ENCODE results near the gene GJC1. TPM values are rescaled to one million over a fixed set of nuclear protein-coding genes. Genes with fewer than 3 reads are reported as not detected.

Gene GJC1
- polyA plus RNA-seq, 2 of the 4 experiments (the other 2 are of a cell fraction): 21.2 to 22.1 TPM

DNA sequence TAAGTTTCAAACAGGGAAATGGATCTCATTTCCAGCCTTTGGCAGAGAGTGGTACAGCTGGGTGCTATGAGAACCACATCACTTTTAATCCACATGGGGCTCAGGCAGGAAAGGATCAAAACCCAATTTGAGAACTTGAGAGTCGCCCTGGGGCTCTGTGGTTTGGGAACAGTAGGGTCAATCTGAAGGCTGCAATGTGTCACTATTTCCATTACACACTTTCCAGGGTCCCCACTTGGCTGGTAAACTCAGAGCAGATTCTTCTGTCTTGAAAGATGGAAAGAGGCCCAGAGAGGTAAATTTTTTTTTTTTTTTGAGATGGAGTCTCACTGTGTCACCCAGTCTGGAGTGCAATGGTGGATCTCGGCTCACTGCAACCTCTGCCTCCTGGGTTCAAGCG is 10.8 kb upstream of the GJC1 start:
- H3K4me2 ChIP-seq: no peak overlapping the region
- DNase-seq (ENCODE audit: low read depth in 1 of 2, low spot score in 1 of 2) (no peak), ATAC-seq (peak; percentile 13 to 40; a peak in 3 of 6 replicates), FAIRE-seq (no peak)
- H3K4me1 ChIP-seq: no peaks in the 10 kb centered on the region
- 87% methylated on average over 3 of the region's 3 CpGs for WGBS (ENCODE audit: missing lambda C conversion rate)
- no peak overlapping the region for H3K27ac ChIP-seq
- CTCF ChIA-PET: interaction anchor here (1.2 to 3.4 kb wide), 7 partner anchors 9 to 67 kb away, joined by 3 to 34 read pairs (median 9); no protein-coding TSS in a partner anchor
- POLR2A ChIA-PET: no interaction called here
- TF ChIP-seq EP300 (IDR thresholded peaks at IDR 0.05) (no peak), FOSB (CRISPR knock-in tag; IDR thresholded peaks at IDR 0.05) (no peak), EHF (CRISPR knock-in tag; IDR thresholded peaks at IDR 0.05) (no peak), ZNF302 (CRISPR knock-in tag; IDR thresholded peaks at IDR 0.05) (no peak), CBX2 (IDR thresholded peaks at IDR 0.05; ENCODE audit: borderline replicate concordance, low read depth) (no peak), POLR2AphosphoS2 (conservative IDR thresholded peaks at IDR 0.05; ENCODE audit: low read length) (no peak), EHMT2 (IDR thresholded peaks at IDR 0.05; ENCODE audit: low read depth) (no peak), NFE2L2 (conservative IDR thresholded peaks at IDR 0.05; ENCODE audit: low read length) (no peak), KDM5A (IDR thresholded peaks at IDR 0.05) (no peak), ZSCAN20 (CRISPR knock-in tag; IDR thresholded peaks at IDR 0.05) (no peak), HOXB13 (CRISPR knock-in tag; IDR thresholded peaks at IDR 0.05; ENCODE audit: low read depth) (no peak), ZC3H11A (IDR thresholded peaks at IDR 0.05) (no peak), ESRRA (IDR thresholded peaks at IDR 0.05; ENCODE audit: borderline replicate concordance, low read length) (no peak), MAZ (IDR thresholded peaks at IDR 0.05; ENCODE audit: borderline replicate concordance, low read depth, low read length) (no peak), JUNB (IDR thresholded peaks at IDR 0.05) (no peak)
- TF ChIP-seq, protein P1, sequence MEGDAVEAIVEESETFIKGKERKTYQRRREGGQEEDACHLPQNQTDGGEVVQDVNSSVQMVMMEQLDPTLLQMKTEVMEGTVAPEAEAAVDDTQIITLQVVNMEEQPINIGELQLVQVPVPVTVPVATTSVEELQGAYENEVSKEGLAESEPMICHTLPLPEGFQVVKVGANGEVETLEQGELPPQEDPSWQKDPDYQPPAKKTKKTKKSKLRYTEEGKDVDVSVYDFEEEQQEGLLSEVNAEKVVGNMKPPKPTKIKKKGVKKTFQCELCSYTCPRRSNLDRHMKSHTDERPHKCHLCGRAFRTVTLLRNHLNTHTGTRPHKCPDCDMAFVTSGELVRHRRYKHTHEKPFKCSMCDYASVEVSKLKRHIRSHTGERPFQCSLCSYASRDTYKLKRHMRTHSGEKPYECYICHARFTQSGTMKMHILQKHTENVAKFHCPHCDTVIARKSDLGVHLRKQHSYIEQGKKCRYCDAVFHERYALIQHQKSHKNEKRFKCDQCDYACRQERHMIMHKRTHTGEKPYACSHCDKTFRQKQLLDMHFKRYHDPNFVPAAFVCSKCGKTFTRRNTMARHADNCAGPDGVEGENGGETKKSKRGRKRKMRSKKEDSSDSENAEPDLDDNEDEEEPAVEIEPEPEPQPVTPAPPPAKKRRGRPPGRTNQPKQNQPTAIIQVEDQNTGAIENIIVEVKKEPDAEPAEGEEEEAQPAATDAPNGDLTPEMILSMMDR (IDR thresholded peaks at IDR 0.05): no peak
- no peaks in the 10 kb centered on the region for H3K9me3 ChIP-seq
- H3K4me3 ChIP-seq: no peak overlapping the region

DNA sequence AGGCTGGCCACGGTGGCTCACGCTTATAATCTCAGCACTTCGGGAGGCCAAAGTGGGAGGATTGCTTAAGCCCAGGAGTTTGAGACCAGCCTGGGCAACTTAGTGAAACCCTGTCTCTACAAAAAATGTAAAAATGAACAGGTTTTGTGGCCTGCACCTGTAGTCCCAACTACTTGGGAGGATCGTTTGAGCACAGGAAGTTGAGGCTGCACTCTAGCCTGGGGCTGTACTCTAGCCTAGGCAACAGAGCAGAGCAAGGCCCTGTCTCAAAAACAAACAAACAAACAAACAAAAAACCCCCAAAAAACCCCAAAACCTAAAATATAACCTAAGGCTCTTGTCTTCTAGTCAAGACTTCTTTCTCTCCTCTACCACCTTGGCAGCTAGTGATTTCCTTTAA is 10.2 kb upstream of the GJC1 start:
- ChIA-PET CTCF (interaction anchor here (1.9 to 3.4 kb wide), 4 partner anchors 15 to 62 kb away, joined by 6 to 34 read pairs (median 20); no protein-coding TSS in a partner anchor), POLR2A (no interaction called here)
- WGBS (ENCODE audit: missing lambda C conversion rate): 80% methylated on average over 4 of the region's 4 CpGs
- DNase-seq (ENCODE audit: low read depth in 1 of 2, low spot score in 1 of 2) (no peak), FAIRE-seq (no peak), ATAC-seq (no peak)
- Histone ChIP-seq H3K27ac (no peak overlapping the region), H3K4me1 (no peaks in the 10 kb centered on the region), H3K4me3 (no peak overlapping the region), H3K4me2 (no peak overlapping the region), H3K9me3 (no peaks in the 10 kb centered on the region)
- TF ChIP-seq NR3C1 (IDR thresholded peaks at IDR 0.05): no peak
- TF ChIP-seq FOXS1 (CRISPR knock-in tag; IDR thresholded peaks at IDR 0.05): no peak
- TF ChIP-seq FOSB (CRISPR knock-in tag; IDR thresholded peaks at IDR 0.05): no peak
- TF ChIP-seq HOXA7 (CRISPR knock-in tag; IDR thresholded peaks at IDR 0.05): no peak
- TF ChIP-seq JUN (IDR thresholded peaks at IDR 0.05): no peak

DNA sequence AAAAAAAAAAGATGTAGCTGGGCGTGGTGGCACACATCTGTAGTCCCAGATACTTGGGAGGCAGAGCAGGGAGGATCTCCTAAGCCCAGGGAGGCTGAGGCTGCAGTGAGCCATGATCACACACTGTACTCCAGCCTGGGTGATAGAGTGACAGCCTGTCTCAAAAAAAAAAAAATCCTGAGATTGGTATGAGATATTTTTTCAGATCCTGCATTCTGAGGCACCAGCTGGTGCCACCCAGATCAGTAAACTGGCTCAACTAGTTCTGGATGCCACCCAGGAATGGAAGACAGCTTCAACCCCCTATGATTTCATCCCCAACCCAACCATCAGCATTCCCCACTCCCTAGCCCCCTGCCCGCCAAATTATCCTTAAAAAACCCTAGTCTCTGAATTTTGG is 7.1 kb upstream of the GJC1 start:
- DNase-seq (ENCODE audit: low read depth in 1 of 2, low spot score in 1 of 2) (no peak), ATAC-seq (peak; percentile 11 to 21; a peak in 3 of 6 replicates)
- POLR2A ChIA-PET: interaction anchor here (0.7 to 0.9 kb wide), 2 partner anchors 11 to 17 kb away, joined by 3 read pairs; no protein-coding TSS in a partner anchor

More for the DNA sequence above, 7.1 kb upstream of the GJC1 start:
- no peak for FAIRE-seq
- no peak overlapping the region for H3K27ac ChIP-seq
- CTCF ChIA-PET: interaction anchor here (0.6 to 10.1 kb wide), 7 partner anchors 10 to 67 kb away, joined by 3 to 122 read pairs (median 7); partner anchors contain the start of gene HIGD1B
- 47% methylated on average over 2 of the region's 2 CpGs for WGBS (ENCODE audit: missing lambda C conversion rate)
- H3K4me3 ChIP-seq: no peak overlapping the region
- no peak overlapping the region for H3K4me2 ChIP-seq
- no peak for TF ChIP-seq HOXB5 (CRISPR knock-in tag; IDR thresholded peaks at IDR 0.05)
- TF ChIP-seq ZSCAN20 (CRISPR knock-in tag; IDR thresholded peaks at IDR 0.05): no peak
- TF ChIP-seq RFX5 (IDR thresholded peaks at IDR 0.05): no peak
- no peaks in the 10 kb centered on the region for H3K4me1 ChIP-seq
- no peaks in the 10 kb centered on the region for H3K9me3 ChIP-seq
